OCI-LY1 (cell line): ENCODE data around the gene HBD.

Experiments used
- EZH2 ChIP-seq: fragments of 200-600 bp; sonication (generic), shearing (Covaris generic); IDR thresholded peaks from 2 replicates; pipeline ENCODE4 v1.8.0; 2017; ENCODE audit warnings: borderline replicate concordance, mixed run types, mild to moderate bottlenecking, antibody characterized with exemption, low read length, moderate library complexity, mixed read lengths
- TF ChIP-seq, protein P1 (sequence below): fragments of 200-600 bp; sonication (generic), shearing (Covaris generic); IDR thresholded peaks from 2 replicates; pipeline ENCODE4 v1.5.1; 2017; ENCODE audit warnings: mild to moderate bottlenecking, antibody characterized with exemption, low read length, moderate library complexity, mixed read lengths

- TF ChIP-seq, protein P1, sequence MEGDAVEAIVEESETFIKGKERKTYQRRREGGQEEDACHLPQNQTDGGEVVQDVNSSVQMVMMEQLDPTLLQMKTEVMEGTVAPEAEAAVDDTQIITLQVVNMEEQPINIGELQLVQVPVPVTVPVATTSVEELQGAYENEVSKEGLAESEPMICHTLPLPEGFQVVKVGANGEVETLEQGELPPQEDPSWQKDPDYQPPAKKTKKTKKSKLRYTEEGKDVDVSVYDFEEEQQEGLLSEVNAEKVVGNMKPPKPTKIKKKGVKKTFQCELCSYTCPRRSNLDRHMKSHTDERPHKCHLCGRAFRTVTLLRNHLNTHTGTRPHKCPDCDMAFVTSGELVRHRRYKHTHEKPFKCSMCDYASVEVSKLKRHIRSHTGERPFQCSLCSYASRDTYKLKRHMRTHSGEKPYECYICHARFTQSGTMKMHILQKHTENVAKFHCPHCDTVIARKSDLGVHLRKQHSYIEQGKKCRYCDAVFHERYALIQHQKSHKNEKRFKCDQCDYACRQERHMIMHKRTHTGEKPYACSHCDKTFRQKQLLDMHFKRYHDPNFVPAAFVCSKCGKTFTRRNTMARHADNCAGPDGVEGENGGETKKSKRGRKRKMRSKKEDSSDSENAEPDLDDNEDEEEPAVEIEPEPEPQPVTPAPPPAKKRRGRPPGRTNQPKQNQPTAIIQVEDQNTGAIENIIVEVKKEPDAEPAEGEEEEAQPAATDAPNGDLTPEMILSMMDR: no peak
- TF ChIP-seq EZH2: no peak
These were observed 41.3 kb upstream of the HBD start for GRCh38 chr11:5275369-5276110.
